NCI-H524 (cell line): ENCODE data around the gene HIF1AN.
"Not testable (repeated sequence)": the region's sequence is repeated elsewhere in the genome, so short reads cannot be mapped to it uniquely, and the experiment has no call there.

Source experiments
- DNase-seq, 2 experiments: peaks; one replicate each; lab custom pipeline; 2025; lab: John Stamatoyannopoulos, UW

Gene HIF1AN

GRCh38 chr10:100567249-100567648 lies 31.5 kb downstream of the HIF1AN start:
- DNase-seq: no peak

- no peak for DNase-seq
Observed at GRCh38 chr10:100567826-100568225, 32.1 kb downstream of the HIF1AN start.

- DNase-seq: peak; percentile 19 to 70
Observed at GRCh38 chr10:100568912-100569311, 33.2 kb downstream of the HIF1AN start.

- peak; percentile 1 to 38 for DNase-seq
Observed at GRCh38 chr10:100569687-100570481, 34.1 kb downstream of the HIF1AN start.

GRCh38 chr10:100570506-100570905 lies 34.8 kb downstream of the HIF1AN start:
- DNase-seq: no peak

GRCh38 chr10:100571084-100571856 lies 35.5 kb downstream of the HIF1AN start:
- DNase-seq: no peak

GRCh38 chr10:100575146-100575545 lies 39.4 kb downstream of the HIF1AN start:
- not testable (repeated sequence) for DNase-seq

- DNase-seq: no peak
Observed at GRCh38 chr10:100575585-100576281, 40.0 kb downstream of the HIF1AN start.

GRCh38 chr10:100576282-100576635 lies 40.5 kb downstream of the HIF1AN start:
- no peak for DNase-seq

GRCh38 chr10:100579261-100580090 lies 43.7 kb downstream of the HIF1AN start:
- no peak for DNase-seq

GRCh38 chr10:100586959-100587358 lies 51.2 kb downstream of the HIF1AN start:
- no peak for DNase-seq

- no peak for DNase-seq
Observed at GRCh38 chr10:100598166-100598565, 62.4 kb downstream of the HIF1AN start.

GRCh38 chr10:100600218-100600617 lies 64.5 kb downstream of the HIF1AN start:
- no peak for DNase-seq

- no peak for DNase-seq
Observed at GRCh38 chr10:100607439-100607838, 71.7 kb downstream of the HIF1AN start.
